Lung microvascular endothelial cell (primary cell): ENCODE measurements around the gene DUOX1. TPM values are rescaled to one million over a fixed set of nuclear protein-coding genes. Genes with fewer than 3 reads are reported as not detected.
"Not testable (repeated sequence)": the region's sequence is repeated elsewhere in the genome, so short reads cannot be mapped to it uniquely, and the experiment has no call there.

Source experiments
- DNase-seq, 2 donors: peaks; one replicate each; pipeline versions ENCODE4 v3.0.0 to v3.0.0-alpha.2; 2010; ENCODE audit warnings: low read depth in 2 of 2
- total RNA-seq: library from RNA; depleted of rRNA; stranded (reverse); fragments of >200 nt; gene quantifications from 2 replicates; pipeline ENCODE4 v1.2.1, GENCODE V29; 2014

The DUOX1 gene
- total RNA-seq, 1 donor from 2014 or later: not detected

- DNase-seq: peak in 1 of 2 donors; percentile 73
These were observed 7.9 kb upstream of the DUOX1 start for GRCh38 chr15:45121706-45122417.

GRCh38 chr15:45122719-45123118, 7.1 kb upstream of the DUOX1 start:
- DNase-seq: no peak

GRCh38 chr15:45123397-45123796, 6.4 kb upstream of the DUOX1 start:
- no peak for DNase-seq

- peak; percentile 42 to 63 for DNase-seq
These were observed 3.1 kb upstream of the DUOX1 start for GRCh38 chr15:45126535-45127158.

- DNase-seq: no peak
These were observed 689 bp upstream of the DUOX1 start for GRCh38 chr15:45128971-45129639.

- no peak for DNase-seq
These were observed 652 bp downstream of the DUOX1 start for GRCh38 chr15:45130291-45131000.

- no peak for DNase-seq
These were observed 1.7 kb downstream of the DUOX1 start for GRCh38 chr15:45131510-45131909.

- no peak for DNase-seq
These were observed 3.2 kb downstream of the DUOX1 start for GRCh38 chr15:45132844-45133560.

- no peak for DNase-seq
These were observed 3.7 kb downstream of the DUOX1 start for GRCh38 chr15:45133561-45133920.

GRCh38 chr15:45134046-45134445, 4.3 kb downstream of the DUOX1 start:
- DNase-seq: no peak

GRCh38 chr15:45134682-45135604, 5.1 kb downstream of the DUOX1 start:
- DNase-seq: no peak

GRCh38 chr15:45135705-45136377, 6.0 kb downstream of the DUOX1 start:
- DNase-seq: not testable (repeated sequence)

GRCh38 chr15:45136378-45136764, 6.6 kb downstream of the DUOX1 start:
- DNase-seq: no peak

- DNase-seq: no peak
These were observed 7.9 kb downstream of the DUOX1 start for GRCh38 chr15:45137703-45138102.

GRCh38 chr15:45138814-45139765, 9.3 kb downstream of the DUOX1 start:
- DNase-seq: no peak

- no peak for DNase-seq
These were observed 10.0 kb downstream of the DUOX1 start for GRCh38 chr15:45139770-45140169.

- DNase-seq: no peak
These were observed 10.9 kb downstream of the DUOX1 start for GRCh38 chr15:45140557-45141250.

GRCh38 chr15:45141386-45141785, 11.6 kb downstream of the DUOX1 start:
- DNase-seq: no peak
